ENCODE results near the gene AP3B2.
"Not testable (repeated sequence)": the region's sequence is repeated elsewhere in the genome, so short reads cannot be mapped to it uniquely, and the experiment has no call there.

AP3B2 gene

DNA sequence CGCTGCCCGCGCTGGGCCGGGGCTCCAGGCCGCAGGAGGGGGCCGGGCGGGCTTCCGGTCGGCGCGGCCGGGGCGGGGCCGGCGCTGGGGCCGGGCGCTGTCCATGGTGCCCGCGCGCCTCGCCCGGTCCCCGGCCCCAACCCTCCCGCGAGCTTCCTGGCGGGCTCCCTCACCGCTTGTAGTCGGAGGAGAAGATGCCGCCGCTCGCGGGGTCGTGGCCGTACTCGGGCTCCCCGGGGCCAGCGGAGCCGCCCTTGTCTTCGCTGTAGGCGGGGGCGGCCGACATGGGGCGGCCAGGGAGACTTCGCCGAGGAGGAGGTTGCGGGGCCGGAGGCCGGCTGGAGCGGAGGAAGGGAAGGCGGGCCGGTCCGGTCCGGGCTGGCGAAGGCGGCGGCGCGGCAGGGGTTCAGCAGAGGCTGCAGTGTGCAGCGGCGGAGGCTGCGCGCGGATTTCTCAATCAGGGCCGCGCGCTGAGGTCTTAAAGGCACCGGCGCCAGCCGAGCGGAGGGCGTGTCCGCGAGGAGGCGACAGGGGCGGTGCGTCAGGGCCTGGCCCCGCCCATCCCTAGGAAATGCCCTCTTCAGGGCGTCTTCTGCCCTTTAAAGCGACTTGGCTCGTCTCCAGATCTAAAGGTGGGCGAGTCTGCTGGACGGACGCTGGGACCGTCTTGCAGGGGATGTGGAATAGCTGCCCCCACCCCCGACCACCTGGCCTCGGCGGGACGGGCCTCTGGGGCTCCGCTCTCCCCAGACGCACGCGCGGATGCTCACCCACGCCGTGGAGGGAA is at the start of gene AP3B2:
TSS of gene AP3B2 (minus strand) at position 455 of the 787 bp plus-strand sequence. CDS start at position 286, 169 bp downstream.
- peak; percentile 53 for DNase-seq (ENCODE audit: low spot score)

DNA sequence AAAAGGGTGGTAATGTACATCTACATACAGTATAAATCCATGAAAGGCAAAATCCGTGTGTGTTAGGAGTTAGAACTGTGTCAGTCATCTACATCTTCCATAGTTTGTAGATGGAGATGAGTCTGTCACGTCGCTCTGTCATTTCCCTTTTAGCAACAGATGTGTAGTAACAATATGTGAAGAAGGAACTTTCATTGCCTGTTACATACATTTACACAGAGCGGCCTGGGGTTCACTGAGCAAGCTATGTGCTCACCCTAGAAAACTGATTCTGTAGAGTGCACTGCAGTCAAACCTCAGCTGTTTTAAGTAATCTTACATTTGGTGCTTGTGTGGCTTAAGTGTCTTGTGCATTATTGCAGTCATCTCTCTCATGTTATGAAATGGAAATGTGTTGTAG is 41.6 kb upstream of the AP3B2 start:
- DNase-seq (ENCODE audit: low spot score) = no peak

DNA sequence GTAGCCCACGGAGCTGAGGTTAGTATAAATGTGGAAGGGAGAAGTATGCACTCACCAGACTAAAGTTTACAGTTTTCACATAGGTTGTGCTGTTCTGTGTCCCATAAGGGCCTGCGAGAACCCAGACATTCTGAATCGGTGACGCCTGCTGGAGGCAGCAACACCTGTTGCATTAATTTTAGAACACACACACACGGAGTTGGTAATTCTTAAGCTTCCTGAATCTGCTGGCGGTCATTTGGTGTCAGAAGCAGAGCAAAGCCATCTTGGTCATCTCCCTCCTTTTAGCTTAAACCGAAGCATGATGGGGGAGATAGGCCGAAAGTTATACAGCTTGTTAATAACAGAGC is 41.1 kb upstream of the AP3B2 start:
- peak; percentile 1 for DNase-seq (ENCODE audit: low spot score)

DNA sequence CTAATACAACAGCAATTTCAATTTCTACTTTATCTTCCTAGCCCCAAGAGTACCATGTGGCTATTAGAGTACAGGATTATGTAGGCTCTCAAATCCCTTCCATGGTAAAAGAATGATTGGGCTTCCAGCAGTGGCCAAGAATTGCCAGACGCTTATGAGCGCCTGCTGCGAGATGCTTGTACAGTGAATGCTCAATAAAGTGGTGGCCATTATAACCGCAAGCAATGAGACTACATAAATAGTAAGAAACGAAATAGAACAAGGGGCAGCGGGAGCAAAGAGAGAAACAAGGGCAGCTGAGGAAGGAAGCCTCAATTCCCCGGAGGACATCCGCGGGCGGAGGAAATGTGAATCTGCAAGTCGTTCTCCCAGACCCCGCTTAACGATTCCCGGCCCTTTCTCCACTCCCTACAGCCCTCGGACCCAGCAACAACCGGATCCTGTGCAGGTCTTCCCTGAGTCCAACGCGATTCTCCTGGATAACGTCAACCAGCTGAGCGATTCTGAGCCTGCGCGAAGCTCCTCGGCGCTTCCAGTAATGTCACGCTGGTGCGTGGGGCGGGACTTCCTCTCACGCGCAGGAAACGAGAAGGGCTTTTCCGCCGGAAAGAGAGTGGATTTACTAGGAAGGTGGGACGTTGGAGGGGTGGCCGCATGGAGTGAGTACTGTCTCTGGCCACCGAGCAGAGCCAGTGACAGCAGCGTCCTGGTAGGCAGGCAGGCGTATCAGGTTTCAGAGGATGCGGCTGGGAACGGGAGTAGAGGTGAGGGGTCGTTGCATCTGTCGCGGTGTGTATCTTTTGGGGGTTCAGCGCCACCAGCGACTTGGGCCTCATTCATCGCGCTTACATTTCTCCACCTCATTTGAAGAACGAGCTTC is 40.5 kb upstream of the AP3B2 start:
- DNase-seq (ENCODE audit: low spot score) = peak; percentile 85

- DNase-seq (ENCODE audit: low spot score) = no peak
These were observed 38.6 kb upstream of the AP3B2 start for GRCh38 chr15:82748315-82748714.

DNA sequence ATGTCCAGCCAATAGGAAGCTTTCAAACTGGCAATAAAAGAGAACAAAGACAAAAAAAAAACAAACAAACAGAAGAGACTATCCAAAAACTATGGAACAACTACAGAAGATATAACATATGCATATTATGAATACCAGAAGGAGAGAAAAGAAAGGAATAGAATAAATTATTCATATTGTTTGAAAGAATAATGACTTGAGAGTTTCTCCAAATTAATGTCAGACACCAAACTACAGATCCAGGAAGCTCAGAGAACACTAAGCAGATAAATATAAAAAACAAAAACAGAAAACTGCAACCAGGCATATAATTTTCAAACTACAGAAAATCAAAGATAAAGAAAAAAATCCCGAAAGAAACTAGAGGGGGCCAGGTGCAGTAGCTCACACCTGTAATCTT is 34.1 kb upstream of the AP3B2 start:
- no peak for DNase-seq (ENCODE audit: low spot score)

DNA sequence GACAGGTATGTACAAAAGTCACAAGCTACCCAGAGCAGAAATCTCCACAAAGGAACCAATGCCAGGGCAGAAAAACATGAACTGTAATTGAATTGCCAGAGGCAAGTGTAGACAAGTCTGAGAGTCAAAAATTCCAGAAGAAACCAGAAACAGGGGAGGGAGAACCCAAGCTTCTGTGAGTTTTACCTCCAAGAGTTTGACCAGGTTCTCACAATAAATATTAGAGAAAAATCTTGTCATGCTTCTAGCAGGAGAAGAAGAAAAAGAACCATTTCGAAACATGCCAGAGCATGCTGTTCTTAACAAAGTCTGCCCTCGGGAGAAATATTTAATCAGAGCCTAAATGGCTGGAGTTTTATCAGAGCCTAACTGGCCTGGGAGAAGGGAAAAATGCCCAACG is 32.5 kb upstream of the AP3B2 start:
- DNase-seq (ENCODE audit: low spot score) = no peak

DNA sequence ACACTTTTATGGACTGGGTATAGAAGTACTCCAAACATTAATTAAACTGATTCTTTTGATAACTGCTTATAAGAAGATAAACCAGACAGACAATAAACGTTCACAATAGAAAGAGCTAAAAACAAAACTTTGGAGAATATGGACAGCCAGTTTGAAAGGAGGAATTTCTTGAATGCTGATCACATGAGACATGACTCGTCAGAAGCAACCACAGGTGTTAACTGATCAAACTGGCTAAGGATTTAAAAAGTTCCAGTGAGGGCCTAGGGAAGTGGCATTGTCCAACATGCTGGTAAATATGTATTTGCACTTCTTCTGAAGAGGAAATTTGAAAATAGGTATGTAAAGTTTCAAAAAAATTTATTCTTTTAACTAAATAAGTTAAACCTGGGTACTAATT is 29.4 kb upstream of the AP3B2 start:
- no peak for DNase-seq (ENCODE audit: low spot score)

DNA sequence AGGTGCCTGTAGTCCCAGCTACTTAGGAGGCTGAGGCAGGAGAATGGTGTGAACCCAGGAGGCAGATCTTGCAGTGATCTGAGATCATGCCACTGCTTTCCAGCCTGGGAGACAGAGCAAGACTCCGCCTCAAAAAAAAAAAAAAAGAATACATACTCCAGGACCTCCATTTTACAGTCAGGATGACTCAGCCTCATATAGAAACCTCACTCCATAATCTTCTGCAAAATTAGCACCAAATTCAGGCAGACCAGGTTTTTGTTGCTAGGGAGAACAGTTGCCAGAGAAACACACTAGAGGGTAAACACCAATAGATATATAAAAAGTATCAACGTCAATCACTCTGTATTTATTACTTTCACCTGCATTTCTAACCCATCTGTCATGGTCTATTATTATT is 28.3 kb upstream of the AP3B2 start:
- no peak for DNase-seq (ENCODE audit: low spot score)

GRCh38 chr15:82731527-82731926 is 21.9 kb upstream of the AP3B2 start:
- no peak for DNase-seq (ENCODE audit: low spot score)

DNA sequence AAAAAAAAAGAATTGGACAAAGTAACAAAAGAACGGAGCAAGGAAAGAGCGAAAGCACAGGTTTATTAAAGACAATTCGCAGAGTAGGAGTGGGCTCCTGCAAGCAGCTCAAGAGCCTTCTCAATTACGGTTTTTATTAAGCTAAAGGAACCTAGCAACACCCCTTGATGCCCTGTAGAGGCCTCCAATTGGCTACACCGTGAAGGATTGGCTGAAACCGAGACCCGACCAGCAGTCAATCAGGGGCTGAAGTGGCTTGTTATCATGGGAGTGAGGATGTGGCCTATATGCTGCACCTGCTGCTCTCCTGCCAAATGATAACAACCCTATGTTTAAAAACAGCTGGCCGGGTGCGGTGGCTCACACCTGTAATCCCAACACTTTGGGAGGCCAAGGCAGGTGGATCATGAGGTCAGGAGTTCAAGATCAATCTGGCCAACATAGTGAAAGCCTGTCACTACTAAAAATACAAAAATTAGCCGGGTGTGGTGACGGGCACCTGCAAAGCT is 20.4 kb upstream of the AP3B2 start:
- no peak for DNase-seq (ENCODE audit: low spot score)

GRCh38 chr15:82726816-82727215 is 17.1 kb upstream of the AP3B2 start:
- DNase-seq (ENCODE audit: low spot score) = no peak

DNA sequence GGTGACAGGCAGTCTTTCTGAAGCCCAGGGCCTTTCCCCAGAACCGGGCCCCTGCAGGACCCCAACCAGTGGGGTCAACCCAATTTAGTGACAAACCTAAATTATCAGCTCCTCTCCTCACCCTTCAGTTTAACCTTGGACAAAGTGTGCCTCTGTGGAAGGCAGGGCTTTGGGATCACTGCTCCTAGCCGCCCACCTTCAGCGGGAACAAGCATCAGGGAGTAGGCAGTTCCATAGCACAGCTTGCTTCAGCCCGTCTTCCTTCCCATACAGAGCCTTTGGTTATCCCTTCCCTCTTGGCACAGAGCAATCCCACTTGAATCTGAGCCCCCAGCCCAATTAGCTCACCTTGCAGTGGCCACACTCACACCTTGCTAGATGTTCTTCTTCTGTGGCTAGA is 5.3 kb upstream of the AP3B2 start:
- no peak for DNase-seq (ENCODE audit: low spot score)

DNA sequence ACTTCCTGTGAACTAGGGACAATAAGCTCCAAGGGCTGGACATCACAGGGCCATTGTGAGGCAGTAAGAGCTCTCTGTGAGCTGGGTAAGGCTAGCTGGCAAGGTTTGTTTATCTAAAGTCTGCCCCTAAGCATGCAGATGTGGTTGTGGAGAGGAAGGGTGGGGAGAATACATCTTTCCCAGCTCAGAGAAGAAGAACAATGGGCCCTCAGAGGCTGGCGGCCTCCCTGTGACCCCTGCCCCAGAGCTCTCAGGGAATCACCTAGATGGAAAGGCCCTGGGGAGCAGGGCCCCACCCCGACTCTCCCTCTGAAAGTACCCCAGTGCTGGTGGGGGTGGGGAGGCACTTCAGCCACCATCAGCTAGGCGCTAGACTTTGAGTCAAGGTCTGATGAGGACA is 4.3 kb upstream of the AP3B2 start:
- DNase-seq (ENCODE audit: low spot score) = no peak

DNA sequence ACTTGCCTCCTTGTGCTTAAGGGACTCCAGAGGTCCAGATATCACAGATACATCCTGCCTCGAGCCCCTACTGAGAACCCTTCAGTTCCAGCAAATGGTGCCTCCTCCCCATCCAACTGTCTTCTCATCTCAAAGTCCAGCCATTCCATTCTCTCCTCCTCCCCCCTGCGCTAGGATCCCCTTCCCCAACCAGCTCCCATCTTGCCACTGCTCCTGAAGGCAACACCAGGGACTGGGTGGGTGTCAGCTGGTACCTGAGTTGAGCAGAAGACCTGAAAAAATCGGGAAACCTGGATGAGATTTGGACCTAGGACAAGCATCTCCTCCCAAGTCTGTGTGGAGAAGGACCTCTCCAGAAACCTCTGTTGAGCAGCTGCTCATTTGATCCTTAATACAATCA is 2.4 kb upstream of the AP3B2 start:
- no peak for DNase-seq (ENCODE audit: low spot score)

DNA sequence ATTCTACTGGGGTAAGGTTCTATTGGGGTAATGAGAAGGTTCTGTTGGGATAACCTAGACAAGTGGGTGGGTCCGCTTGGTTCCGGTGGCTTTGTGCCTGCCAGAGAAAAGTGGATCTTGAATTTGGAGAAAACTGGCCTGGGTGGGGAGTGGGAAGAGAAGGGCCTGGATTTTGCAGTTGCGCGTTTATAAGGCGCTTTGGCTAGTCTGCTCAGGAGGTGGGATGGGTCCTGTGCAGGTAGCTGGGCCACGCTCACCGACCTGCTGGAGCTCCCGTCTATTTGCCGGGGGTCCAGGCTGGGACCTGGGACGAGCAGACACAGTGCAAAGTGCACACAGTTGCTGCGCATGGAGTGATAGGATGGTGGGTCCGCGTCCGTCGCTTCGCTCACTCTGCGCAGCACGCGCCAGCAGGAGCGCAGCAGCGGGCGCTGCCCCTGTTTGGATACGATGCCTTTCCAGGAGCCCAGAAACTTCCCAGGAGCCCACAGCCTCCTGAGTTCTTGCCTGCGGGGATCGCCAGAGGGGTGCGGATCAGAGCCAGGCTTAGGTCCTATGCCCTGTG is 1.3 kb upstream of the AP3B2 start:
- no peak for DNase-seq (ENCODE audit: low spot score)

GRCh38 chr15:82710208-82710555 is 507 bp upstream of the AP3B2 start:
- DNase-seq (ENCODE audit: low spot score) = no peak

GRCh38 chr15:82709081-82709420 is 624 bp downstream of the AP3B2 start:
- DNase-seq (ENCODE audit: low spot score) = no peak

- DNase-seq (ENCODE audit: low spot score) = not testable (repeated sequence)
These were observed 3.8 kb downstream of the AP3B2 start for GRCh38 chr15:82705856-82706255.

DNA sequence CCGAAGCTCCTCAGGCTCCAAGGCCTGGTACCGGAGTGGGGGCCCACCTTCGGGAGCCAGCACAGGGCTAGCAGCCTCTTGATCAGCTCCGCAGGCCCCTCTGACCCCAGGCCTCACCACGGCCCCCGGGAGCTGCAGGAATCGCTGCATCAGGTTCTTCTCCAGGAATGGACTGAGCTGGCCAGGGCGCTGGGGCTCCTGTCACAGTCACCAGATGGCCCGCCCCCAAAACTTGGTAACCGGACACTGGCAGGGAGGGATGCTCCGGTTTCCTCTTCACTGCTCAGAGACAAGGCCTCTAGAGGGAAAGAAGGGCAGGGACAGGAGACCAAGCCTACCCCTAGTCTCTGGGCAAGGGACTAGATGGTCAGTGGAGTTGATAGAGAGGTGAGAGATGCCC is 9.9 kb downstream of the AP3B2 start:
- DNase-seq (ENCODE audit: low spot score) = no peak

GRCh38 chr15:82698711-82699345 is 10.8 kb downstream of the AP3B2 start:
- DNase-seq (ENCODE audit: low spot score) = no peak

DNA sequence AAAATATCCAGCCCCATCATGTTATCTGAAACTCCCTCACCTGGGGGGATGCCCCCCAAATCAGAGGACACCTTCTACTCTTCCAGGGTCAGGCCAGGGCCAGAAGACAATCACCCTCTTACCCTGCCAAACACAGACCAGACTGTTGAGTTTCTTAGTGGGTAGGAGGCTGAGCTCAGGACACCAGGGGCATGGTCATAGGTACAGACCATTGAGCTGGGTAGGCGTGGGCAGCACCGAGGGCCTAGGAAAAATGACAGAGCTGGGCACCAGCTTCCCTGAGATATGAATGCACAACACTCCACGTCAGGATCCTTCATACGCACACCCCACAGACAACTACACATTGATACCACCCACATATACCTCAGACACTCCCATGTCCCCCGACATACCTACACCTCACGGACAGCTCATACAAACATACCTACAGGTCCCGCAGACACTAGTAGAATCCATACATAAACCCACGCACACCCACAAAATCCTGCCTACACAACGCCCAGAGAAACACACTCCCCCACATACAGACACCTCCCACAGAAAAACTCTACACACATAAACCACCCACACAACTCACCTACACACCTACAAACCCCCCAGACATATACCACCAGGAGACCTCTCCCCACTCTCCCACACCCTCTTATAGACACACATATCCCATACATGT is 11.8 kb downstream of the AP3B2 start:
- no peak for DNase-seq (ENCODE audit: low spot score)
